Trophoblast cell (in vitro differentiated cells and primary cell): ENCODE measurements around the gene TAAR5.

Experiments used
- DNase-seq, 2 donors: peaks; one replicate each; pipeline ENCODE4 v3.0.0-alpha.2; 2016
- H2AFZ ChIP-seq: 2 replicates; pipeline ENCODE4 v1.6.1; 2013; ENCODE audit warnings: low read length, moderate library complexity, mild to moderate bottlenecking; ENCODE audit not compliant: insufficient read depth, poor library complexity
- H2AK5ac ChIP-seq: 2 replicates; pipeline ENCODE4 v1.6.1; 2013; ENCODE audit warnings: mild to moderate bottlenecking, low read length
- H2BK120ac ChIP-seq: 2 replicates; pipeline ENCODE4 v1.6.1; 2013; ENCODE audit warnings: low read length, mild to moderate bottlenecking, moderate library complexity; ENCODE audit not compliant: insufficient read depth, poor library complexity
- H2BK12ac ChIP-seq: 2 replicates; pipeline ENCODE4 v1.6.1; 2013; ENCODE audit warnings: mild to moderate bottlenecking, low read length, moderate library complexity
- H2BK5ac ChIP-seq: 2 replicates; pipeline ENCODE4 v1.6.1; 2013; ENCODE audit warnings: low read length, low read depth, moderate library complexity, mild to moderate bottlenecking; ENCODE audit not compliant: poor library complexity
- H3K14ac ChIP-seq: 2 replicates; pipeline ENCODE4 v1.6.1; 2013; ENCODE audit warnings: mild to moderate bottlenecking, low read length
- H3K18ac ChIP-seq: 2 replicates; pipeline ENCODE4 v1.6.1; 2013; ENCODE audit warnings: mild to moderate bottlenecking, low read length
- H3K23ac ChIP-seq: 2 replicates; pipeline ENCODE4 v1.6.1; 2013; ENCODE audit warnings: low read length
- H3K27ac ChIP-seq: 2 replicates; pipeline ENCODE4 v1.5.1; 2013; ENCODE audit warnings: low read depth, mild to moderate bottlenecking, inconsistent platforms, low read length, moderate library complexity
- H3K27me3 ChIP-seq: 2 replicates; pipeline ENCODE4 v1.6.1; 2013; ENCODE audit warnings: inconsistent platforms, mild to moderate bottlenecking, low read length, moderate library complexity; ENCODE audit not compliant: insufficient read depth
- H3K36me3 ChIP-seq, 2 experiments: 1 replicate in 1 of 2; 2 replicates in 1 of 2; pipeline ENCODE4 v1.6.1; 2013; ENCODE audit warnings: low read length in 2 of 2, mild to moderate bottlenecking in 2 of 2, moderate library complexity in 1 of 2; ENCODE audit not compliant: insufficient read depth in 2 of 2, control insufficient read depth in 1 of 2
- H3K4ac ChIP-seq: 2 replicates; pipeline ENCODE4 v1.6.1; 2013; ENCODE audit warnings: low read depth, mild to moderate bottlenecking, low read length, moderate library complexity
- H3K4me1 ChIP-seq, 2 experiments: 1 replicate in 1 of 2; 2 replicates in 1 of 2; pipeline ENCODE4 v1.6.1; 2013; ENCODE audit warnings: low read length in 2 of 2, mild to moderate bottlenecking in 2 of 2, moderate library complexity in 1 of 2; ENCODE audit not compliant: insufficient read depth in 2 of 2, control insufficient read depth in 1 of 2
- H3K4me2 ChIP-seq: 2 replicates; pipeline ENCODE4 v1.6.1; 2013; ENCODE audit warnings: inconsistent platforms, mild to moderate bottlenecking, low read length, moderate library complexity
- H3K4me3 ChIP-seq: 2 replicates; pipeline ENCODE4 v1.5.1; 2013; ENCODE audit warnings: mild to moderate bottlenecking, low read depth, low read length, inconsistent platforms
- H3K79me1 ChIP-seq: one replicate; pipeline ENCODE4 v1.6.1; 2013; ENCODE audit warnings: low read length
- H3K79me2 ChIP-seq: 2 replicates; pipeline ENCODE4 v1.6.1; 2013; ENCODE audit warnings: low read length, mild to moderate bottlenecking; ENCODE audit not compliant: control insufficient read depth, insufficient read depth, poor library complexity
- H3K9ac ChIP-seq: 2 replicates; pipeline ENCODE4 v1.6.1; 2013; ENCODE audit warnings: mild to moderate bottlenecking, low read length
- H3K9me3 ChIP-seq: 2 replicates; pipeline ENCODE4 v1.6.1; 2013; ENCODE audit warnings: low read depth, mild to moderate bottlenecking, control low read depth, inconsistent platforms, low read length; ENCODE audit not compliant: insufficient read depth
- H4K12ac ChIP-seq: 2 replicates; pipeline ENCODE4 v1.6.1; 2013; ENCODE audit warnings: low read depth, mild to moderate bottlenecking, low read length, moderate library complexity
- H4K8ac ChIP-seq: 2 replicates; pipeline ENCODE4 v1.6.1; 2013; ENCODE audit warnings: low read depth, mild to moderate bottlenecking, low read length, moderate library complexity
- H4K91ac ChIP-seq: one replicate; pipeline ENCODE4 v1.6.1; 2013; ENCODE audit warnings: low read depth, mild to moderate bottlenecking, low read length, moderate library complexity
- WGBS: extraction: QIAGEN DNeasy Blood & Tissue Kit; methylation state at CpG from one replicate; pipeline ENCODE4 v1.1.7; 2013; ENCODE audit warnings: missing lambda C conversion rate; ENCODE audit not compliant: insufficient read length, insufficient coverage; ENCODE audit errors: extremely low coverage; 5-methylcytosine and 5-hydroxymethylcytosine counted together

The TAAR5 gene

GRCh38 chr6:132616677-132617076 lies 27.1 kb upstream of the TAAR5 start:
- Histone ChIP-seq H3K27ac (no peak overlapping the region), H2BK12ac (no peak overlapping the region)
- no CpG with 5 or more reads among the region's 1 CpG for WGBS

DNA sequence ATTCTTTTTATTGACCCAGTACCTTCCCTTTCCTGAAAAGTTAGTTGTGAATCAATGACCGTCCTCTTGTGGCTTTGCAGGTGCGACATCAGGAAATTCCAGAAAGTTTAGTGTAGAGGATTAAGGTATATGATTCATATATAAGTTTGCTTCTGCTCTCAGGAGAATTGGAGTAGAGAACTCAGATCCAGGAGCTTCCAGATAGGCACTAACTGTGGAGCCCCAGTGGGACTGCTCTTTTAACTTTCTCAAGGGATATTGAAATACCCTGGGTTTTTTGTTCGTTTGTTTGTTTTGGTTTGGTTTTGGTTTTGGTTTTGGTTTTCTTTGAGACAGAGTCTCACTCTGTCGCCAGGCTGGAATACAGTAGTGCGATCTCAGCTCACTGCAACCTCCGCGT lies 25.0 kb upstream of the TAAR5 start:
- H2BK5ac ChIP-seq: no peak overlapping the region
- no peak overlapping the region for H3K4me3 ChIP-seq
- H4K8ac ChIP-seq: no peak overlapping the region
- H3K18ac ChIP-seq: no peak overlapping the region
- no CpG with 5 or more reads among the region's 7 CpGs for WGBS
- no peak overlapping the region for H3K23ac ChIP-seq
- no peak overlapping the region for H2AK5ac ChIP-seq
- H3K9ac ChIP-seq: no peak overlapping the region
- no peak overlapping the region for H3K27ac ChIP-seq
- H3K36me3 ChIP-seq: no peaks in the 10 kb centered on the region
- H3K79me1 ChIP-seq: no peaks in the 10 kb centered on the region
- H3K9me3 ChIP-seq: no peaks in the 10 kb centered on the region
- H2AFZ ChIP-seq: no peak overlapping the region
- H3K27me3 ChIP-seq: no peaks in the 10 kb centered on the region
- H3K4me1 ChIP-seq: no peaks in the 10 kb centered on the region
- no peaks in the 10 kb centered on the region for H3K79me2 ChIP-seq
- no peak overlapping the region for H2BK120ac ChIP-seq
- H3K14ac ChIP-seq: no peak overlapping the region
- H4K91ac ChIP-seq: no peak overlapping the region
- H2BK12ac ChIP-seq: no peak overlapping the region
- no peak overlapping the region for H4K12ac ChIP-seq
- DNase-seq: peak in 1 of 2 donors; percentile 20
- no peak overlapping the region for H3K4ac ChIP-seq
- no peak overlapping the region for H3K4me2 ChIP-seq

More at GRCh38 chr6:132616677-132617076, 27.1 kb upstream of the TAAR5 start:
- Histone ChIP-seq H3K36me3 (no peaks in the 10 kb centered on the region), H3K79me1 (no peaks in the 10 kb centered on the region), H3K4me1 (no peaks in the 10 kb centered on the region), H3K27me3 (no peaks in the 10 kb centered on the region), H3K23ac (no peak overlapping the region), H3K9ac (no peak overlapping the region), H4K12ac (no peak overlapping the region), H3K4ac (no peak overlapping the region), H4K8ac (no peak overlapping the region), H3K79me2 (no peaks in the 10 kb centered on the region), H2BK120ac (no peak overlapping the region), H4K91ac (no peak overlapping the region), H2AFZ (no peak overlapping the region), H3K14ac (no peak overlapping the region), H2AK5ac (no peak overlapping the region), H3K9me3 (no peaks in the 10 kb centered on the region), H3K4me2 (no peak overlapping the region), H2BK5ac (no peak overlapping the region), H3K4me3 (no peak overlapping the region), H3K18ac (no peak overlapping the region)
- no peak for DNase-seq

GRCh38 chr6:132612449-132613108 lies 23.0 kb upstream of the TAAR5 start:
- Histone ChIP-seq H3K36me3 (no peaks in the 10 kb centered on the region), H4K12ac (no peak overlapping the region), H3K23ac (no peak overlapping the region)

GRCh38 chr6:132611616-132612015 lies 22.1 kb upstream of the TAAR5 start:
- H2AFZ ChIP-seq: no peak overlapping the region
- H4K12ac ChIP-seq: no peak overlapping the region
- WGBS: no CpG with 5 or more reads among the region's 2 CpGs
- H3K79me1 ChIP-seq: no peaks in the 10 kb centered on the region
- no peak overlapping the region for H2AK5ac ChIP-seq
- no peak for DNase-seq
- H3K27me3 ChIP-seq: no peaks in the 10 kb centered on the region
- H2BK120ac ChIP-seq: no peak overlapping the region
- no peaks in the 10 kb centered on the region for H3K9me3 ChIP-seq
- H3K9ac ChIP-seq: no peak overlapping the region
- no peak overlapping the region for H3K4me3 ChIP-seq
- H2BK12ac ChIP-seq: no peak overlapping the region
- no peak overlapping the region for H4K91ac ChIP-seq
- no peak overlapping the region for H3K27ac ChIP-seq
- no peak overlapping the region for H4K8ac ChIP-seq
- no peak overlapping the region for H2BK5ac ChIP-seq
- H3K18ac ChIP-seq: no peak overlapping the region
- H3K23ac ChIP-seq: no peak overlapping the region
- H3K79me2 ChIP-seq: no peaks in the 10 kb centered on the region
- no peak overlapping the region for H3K4ac ChIP-seq
- H3K36me3 ChIP-seq: no peaks in the 10 kb centered on the region
- H3K4me1 ChIP-seq: no peaks in the 10 kb centered on the region
- H3K14ac ChIP-seq: no peak overlapping the region
- H3K4me2 ChIP-seq: no peak overlapping the region

More at GRCh38 chr6:132612449-132613108, 23.0 kb upstream of the TAAR5 start:
- H3K14ac ChIP-seq: no peak overlapping the region
- H3K4me3 ChIP-seq: no peak overlapping the region
- no peak overlapping the region for H3K9ac ChIP-seq
- H3K27ac ChIP-seq: no peak overlapping the region
- no peaks in the 10 kb centered on the region for H3K27me3 ChIP-seq
- no peak overlapping the region for H3K4me2 ChIP-seq
- no peak for DNase-seq
- no peak overlapping the region for H2AFZ ChIP-seq
- WGBS: no CpG with 5 or more reads among the region's 4 CpGs
- no peaks in the 10 kb centered on the region for H3K79me1 ChIP-seq
- no peak overlapping the region for H2BK120ac ChIP-seq
- no peaks in the 10 kb centered on the region for H3K4me1 ChIP-seq
- H2BK12ac ChIP-seq: no peak overlapping the region
- no peak overlapping the region for H2BK5ac ChIP-seq
- H3K4ac ChIP-seq: no peak overlapping the region
- H3K79me2 ChIP-seq: no peaks in the 10 kb centered on the region
- H2AK5ac ChIP-seq: no peak overlapping the region
- no peaks in the 10 kb centered on the region for H3K9me3 ChIP-seq
- H4K8ac ChIP-seq: no peak overlapping the region
- H3K18ac ChIP-seq: no peak overlapping the region
- no peak overlapping the region for H4K91ac ChIP-seq
